ENCODE results near the gene PSMC3IP. TPM values are rescaled to one million over a fixed set of nuclear protein-coding genes. Genes with fewer than 3 reads are reported as not detected.
"Not testable (repeated sequence)": the region's sequence is repeated elsewhere in the genome, so short reads cannot be mapped to it uniquely, and the experiment has no call there.

Gene PSMC3IP
- total RNA-seq, 1 experiment from 2014 or later: 25.2 TPM

GRCh38 chr17:42617956-42618431 lies 40.5 kb upstream of the PSMC3IP start:
- intact Hi-C loops (cut with micrococcal nuclease; ENCODE audit: unreplicated experiment): loop anchor here (1.0 kb wide), 3 partner anchors 41 to 145 kb away; partner anchors contain the start of gene TUBG2
- H3K9me3 ChIP-seq: no peaks in the 10 kb centered on the region
- 0 out of 2 replicates have a peak, but pooled peaks cover 8% of the 10 kb centered on the region for H3K4me1 ChIP-seq
- H3K4me3 ChIP-seq (ENCODE audit: low read depth, low read length): no peak overlapping the region
- DNase-seq: no peak
- CTCF ChIA-PET: interaction anchor here (0.6 to 2.4 kb wide), 12 partner anchors 9 to 1734 kb away, joined by 3 to 29 read pairs (median 6); partner anchors contain the start of genes BECN1, PLEKHH3, RETREG3 and TUBG1
- H3K4me3 Mint-ChIP-seq (ENCODE audit: unreplicated experiment): no peak overlapping the region
- H3K36me3 ChIP-seq (ENCODE audit: control insufficient read depth, insufficient read depth, low read length): no peaks in the 10 kb centered on the region
- BruUV-seq (replicated peaks): no TSS peak
- H3K4me1 Mint-ChIP-seq (ENCODE audit: low read depth, unreplicated experiment): peaks cover 10% of the 10 kb centered on the region
- POLR2A ChIA-PET: interaction anchor here (0.5 to 1.9 kb wide), 5 partner anchors 9 to 92 kb away, joined by 3 to 12 read pairs (median 4); partner anchors contain the start of genes PLEKHH3, RETREG3 and TUBG1
- peaks cover 26% of the 10 kb centered on the region for H3K36me3 Mint-ChIP-seq (ENCODE audit: insufficient read depth, unreplicated experiment)
- no peak overlapping the region for H3K27ac Mint-ChIP-seq (ENCODE audit: unreplicated experiment)
- no peaks in the 10 kb centered on the region for H3K27me3 ChIP-seq (replicated peaks; ENCODE audit: control insufficient read depth, insufficient read depth, low read length)
- no peaks in the 10 kb centered on the region for H3K9me3 Mint-ChIP-seq (ENCODE audit: unreplicated experiment)
- TF ChIP-seq, protein P1, sequence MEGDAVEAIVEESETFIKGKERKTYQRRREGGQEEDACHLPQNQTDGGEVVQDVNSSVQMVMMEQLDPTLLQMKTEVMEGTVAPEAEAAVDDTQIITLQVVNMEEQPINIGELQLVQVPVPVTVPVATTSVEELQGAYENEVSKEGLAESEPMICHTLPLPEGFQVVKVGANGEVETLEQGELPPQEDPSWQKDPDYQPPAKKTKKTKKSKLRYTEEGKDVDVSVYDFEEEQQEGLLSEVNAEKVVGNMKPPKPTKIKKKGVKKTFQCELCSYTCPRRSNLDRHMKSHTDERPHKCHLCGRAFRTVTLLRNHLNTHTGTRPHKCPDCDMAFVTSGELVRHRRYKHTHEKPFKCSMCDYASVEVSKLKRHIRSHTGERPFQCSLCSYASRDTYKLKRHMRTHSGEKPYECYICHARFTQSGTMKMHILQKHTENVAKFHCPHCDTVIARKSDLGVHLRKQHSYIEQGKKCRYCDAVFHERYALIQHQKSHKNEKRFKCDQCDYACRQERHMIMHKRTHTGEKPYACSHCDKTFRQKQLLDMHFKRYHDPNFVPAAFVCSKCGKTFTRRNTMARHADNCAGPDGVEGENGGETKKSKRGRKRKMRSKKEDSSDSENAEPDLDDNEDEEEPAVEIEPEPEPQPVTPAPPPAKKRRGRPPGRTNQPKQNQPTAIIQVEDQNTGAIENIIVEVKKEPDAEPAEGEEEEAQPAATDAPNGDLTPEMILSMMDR (IDR thresholded peaks at IDR 0.05; ENCODE audit: insufficient read depth in 1 of 2, low read depth in 1 of 2, low read length in 1 of 2, severe bottlenecking in 1 of 2, unreplicated experiment in 1 of 2): no peak
- H3K27me3 Mint-ChIP-seq (ENCODE audit: insufficient read depth, unreplicated experiment): no peaks in the 10 kb centered on the region

DNA sequence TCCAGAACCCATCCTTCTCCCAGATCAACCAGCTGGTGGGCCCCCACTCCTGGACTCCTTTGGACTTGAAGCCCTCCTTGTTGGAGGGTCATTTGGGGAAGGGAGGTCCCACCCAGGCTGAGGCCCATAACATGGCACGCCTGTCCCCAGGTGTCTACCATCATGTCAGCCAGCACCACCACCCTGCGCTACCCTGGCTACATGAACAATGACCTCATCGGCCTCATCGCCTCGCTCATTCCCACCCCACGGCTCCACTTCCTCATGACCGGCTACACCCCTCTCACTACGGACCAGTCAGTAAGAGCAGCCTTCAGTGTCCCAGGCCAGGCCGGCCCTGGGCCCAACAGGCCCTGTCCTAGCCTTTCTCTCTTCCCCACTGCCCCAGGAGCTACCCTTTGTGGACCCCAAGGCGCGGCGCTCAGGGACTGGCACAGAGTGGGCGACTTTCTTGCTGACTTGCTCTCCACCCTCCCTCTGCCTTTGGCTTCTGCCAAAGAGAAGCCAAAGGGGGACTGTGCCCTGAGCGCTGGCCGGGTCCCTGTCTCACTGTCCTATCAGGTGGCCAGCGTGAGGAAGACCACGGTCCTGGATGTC lies 36.3 kb upstream of the PSMC3IP start:
- intact Hi-C loops (cut with micrococcal nuclease; ENCODE audit: unreplicated experiment): no loop called here
- Mint-ChIP-seq H3K4me3 (ENCODE audit: unreplicated experiment) (no peak overlapping the region), H3K36me3 (ENCODE audit: insufficient read depth, unreplicated experiment) (peaks cover 41% of the 10 kb centered on the region), H3K27me3 (ENCODE audit: insufficient read depth, unreplicated experiment) (no peaks in the 10 kb centered on the region), H3K4me1 (ENCODE audit: low read depth, unreplicated experiment) (peaks cover 7% of the 10 kb centered on the region), H3K27ac (ENCODE audit: unreplicated experiment) (no peak overlapping the region), H3K9me3 (ENCODE audit: unreplicated experiment) (no peaks in the 10 kb centered on the region)
- Histone ChIP-seq H3K27me3 (replicated peaks; ENCODE audit: control insufficient read depth, insufficient read depth, low read length) (no peaks in the 10 kb centered on the region), H3K4me3 (ENCODE audit: low read depth, low read length) (no peak overlapping the region), H3K9me3 (no peaks in the 10 kb centered on the region), H3K36me3 (ENCODE audit: control insufficient read depth, insufficient read depth, low read length) (no peaks in the 10 kb centered on the region), H3K4me1 (peaks cover 11% of the 10 kb centered on the region; the same call in 1 of the 2 replicates)
- CTCF ChIA-PET: no interaction called here
- POLR2A ChIA-PET: interaction anchor here (0.5 kb wide), 1 partner anchor 9 kb away, joined by 6 read pairs; no protein-coding TSS in a partner anchor
- BruUV-seq (replicated peaks): no TSS peak
- TF ChIP-seq, protein P1 (IDR thresholded peaks at IDR 0.05; ENCODE audit: insufficient read depth in 1 of 2, low read depth in 1 of 2, low read length in 1 of 2, severe bottlenecking in 1 of 2, unreplicated experiment in 1 of 2): no peak
- DNase-seq: no peak

GRCh38 chr17:42612013-42612412 lies 34.5 kb upstream of the PSMC3IP start:
- CTCF ChIA-PET: no interaction called here

GRCh38 chr17:42609814-42610801 lies 32.6 kb upstream of the PSMC3IP start:
- not testable (repeated sequence) for H3K27me3 Mint-ChIP-seq (ENCODE audit: insufficient read depth, unreplicated experiment); H3K4me1 ChIP-seq; H3K9me3 Mint-ChIP-seq (ENCODE audit: unreplicated experiment); H3K27me3 ChIP-seq (replicated peaks; ENCODE audit: control insufficient read depth, insufficient read depth, low read length); H3K36me3 ChIP-seq (ENCODE audit: control insufficient read depth, insufficient read depth, low read length); H3K9me3 ChIP-seq
- peak overlapping the region; percentile 72 for H3K4me3 ChIP-seq (ENCODE audit: low read depth, low read length)
- H3K4me1 Mint-ChIP-seq (ENCODE audit: low read depth, unreplicated experiment): peaks cover 11% of the 10 kb centered on the region
- H3K36me3 Mint-ChIP-seq (ENCODE audit: insufficient read depth, unreplicated experiment): peaks cover 33% of the 10 kb centered on the region
- POLR2A ChIA-PET: interaction anchor here (0.6 to 3.2 kb wide), 14 partner anchors 8 to 759 kb away, joined by 3 to 26 read pairs (median 5); partner anchors contain the start of genes CAVIN1, PLEKHH3, PSMC3IP and STAT3
- CTCF ChIA-PET: interaction anchor here (0.6 to 3.3 kb wide), 12 partner anchors 8 to 388 kb away, joined by 3 to 37 read pairs (median 4); partner anchors contain the start of genes BECN1, PLEKHH3, PSMC3IP and RPL27
- peak in 1 of 2 experiments; percentile 48 for DNase-seq
- H3K27ac Mint-ChIP-seq (ENCODE audit: unreplicated experiment): peak overlapping the region; percentile 77
- intact Hi-C loops (cut with micrococcal nuclease; ENCODE audit: unreplicated experiment): loop anchor here (1.0 to 2.0 kb wide), 2 partner anchors 31 to 67 kb away; no protein-coding TSS in a partner anchor
- TSS peak; percentile 65 for BruUV-seq (replicated peaks)
- H3K4me3 Mint-ChIP-seq (ENCODE audit: unreplicated experiment): peak overlapping the region; percentile 90

More at GRCh38 chr17:42612013-42612412, 34.5 kb upstream of the PSMC3IP start:
- H3K9me3 ChIP-seq: no peaks in the 10 kb centered on the region
- H3K4me1 ChIP-seq: peaks cover 6% of the 10 kb centered on the region; the same call in 1 of the 2 replicates
- TF ChIP-seq, protein P1 (IDR thresholded peaks at IDR 0.05; ENCODE audit: insufficient read depth in 1 of 2, low read depth in 1 of 2, low read length in 1 of 2, severe bottlenecking in 1 of 2, unreplicated experiment in 1 of 2): no peak
- intact Hi-C loops (cut with micrococcal nuclease; ENCODE audit: unreplicated experiment): no loop called here
- Mint-ChIP-seq H3K36me3 (ENCODE audit: insufficient read depth, unreplicated experiment) (peaks cover 41% of the 10 kb centered on the region), H3K9me3 (ENCODE audit: unreplicated experiment) (no peaks in the 10 kb centered on the region), H3K27me3 (ENCODE audit: insufficient read depth, unreplicated experiment) (no peaks in the 10 kb centered on the region), H3K27ac (ENCODE audit: unreplicated experiment) (no peak overlapping the region), H3K4me3 (ENCODE audit: unreplicated experiment) (no peak overlapping the region), H3K4me1 (ENCODE audit: low read depth, unreplicated experiment) (no peaks in the 10 kb centered on the region)
- H3K4me3 ChIP-seq (ENCODE audit: low read depth, low read length): no peak overlapping the region
- BruUV-seq (replicated peaks): no TSS peak
- POLR2A ChIA-PET: interaction anchor here (0.6 kb wide), 1 partner anchor 15 kb away, joined by 3 read pairs; no protein-coding TSS in a partner anchor
- no peaks in the 10 kb centered on the region for H3K27me3 ChIP-seq (replicated peaks; ENCODE audit: control insufficient read depth, insufficient read depth, low read length)
- no peaks in the 10 kb centered on the region for H3K36me3 ChIP-seq (ENCODE audit: control insufficient read depth, insufficient read depth, low read length)
- DNase-seq: no peak
